SU-DHL-6 (cell line): ENCODE results near the gene NENF.

Experiments used
- H2AFZ ChIP-seq: fragments of 200-600 bp; sonication (generic); 2 replicates; pipeline ENCODE4 v1.6.1; 2014; ENCODE audit warnings: low read depth, mild to moderate bottlenecking, moderate library complexity, mixed read lengths, antibody characterized with exemption, low read length; ENCODE audit not compliant: severe bottlenecking
- H3F3A ChIP-seq: fragments of 200-600 bp; shearing (Covaris generic); 2 replicates; pipeline ENCODE4 v1.6.0; 2016; ENCODE audit warnings: antibody characterized with exemption, mild to moderate bottlenecking; ENCODE audit not compliant: insufficient read depth
- H3K27ac ChIP-seq: fragments of 200-600 bp; sonication (generic); 2 replicates; pipeline ENCODE4 v1.5.1; 2016; ENCODE audit warnings: low read depth, mild to moderate bottlenecking, low read length, moderate library complexity, mixed read lengths
- H3K27me3 ChIP-seq: fragments of 200-600 bp; sonication (generic), shearing (Covaris generic); 2 replicates; pipeline ENCODE4 v1.6.0; 2014; ENCODE audit warnings: mild to moderate bottlenecking, low read length
- H3K36me3 ChIP-seq: fragments of 200-600 bp; sonication (generic); 2 replicates; pipeline ENCODE4 v1.6.1; 2014; ENCODE audit warnings: mild to moderate bottlenecking, low read length, mixed read lengths
- H3K4me2 ChIP-seq: fragments of 300-600, 200-600 bp; shearing (Covaris generic), sonication (generic); 2 replicates; pipeline ENCODE4 v1.6.0; 2014; ENCODE audit warnings: low read length, low read depth, mild to moderate bottlenecking; ENCODE audit not compliant: poor library complexity, severe bottlenecking
- H3K4me3 ChIP-seq: fragments of 200-600 bp; sonication (generic); 2 replicates; pipeline ENCODE4 v1.5.1; 2014; ENCODE audit warnings: antibody characterized with exemption, low read length, mild to moderate bottlenecking, mixed read lengths; ENCODE audit not compliant: insufficient read depth, poor library complexity, severe bottlenecking
- H3K79me2 ChIP-seq: fragments of 200-600 bp; sonication (generic); 2 replicates; pipeline ENCODE4 v1.6.1; 2014; ENCODE audit warnings: mild to moderate bottlenecking, low read length, moderate library complexity; ENCODE audit not compliant: insufficient read depth
- H3K9ac ChIP-seq: fragments of 200-600 bp; sonication (generic); 2 replicates; pipeline ENCODE4 v1.7.0; 2014; ENCODE audit warnings: mild to moderate bottlenecking, low read length
- H3K9me2 ChIP-seq: fragments of 200-600 bp; sonication (generic); replicated peaks from 2 replicates; pipeline ENCODE4 v1.6.1; 2014; ENCODE audit warnings: low read length; ENCODE audit not compliant: insufficient read depth
- H3K9me3 ChIP-seq: fragments of 200-600 bp; sonication (generic); 2 replicates; pipeline ENCODE4 v1.6.1; 2014; ENCODE audit warnings: low read length, mixed read lengths; ENCODE audit not compliant: insufficient read depth
- H4K20me1 ChIP-seq: fragments of 200-600 bp; sonication (generic); 2 replicates; pipeline ENCODE4 v1.6.1; 2014; ENCODE audit warnings: low read depth, mild to moderate bottlenecking, antibody characterized with exemption, low read length, moderate library complexity, mixed read lengths
- EZH2phosphoT487 ChIP-seq: fragments of 200-600 bp; sonication (generic), shearing (Covaris generic); conservative IDR thresholded peaks from 2 replicates; pipeline ENCODE4 v1.6.1; 2018; ENCODE audit warnings: mild to moderate bottlenecking, antibody characterized with exemption, low read length, moderate library complexity, mixed read lengths
- TF ChIP-seq, protein P1 (sequence below): fragments of 200-600 bp; sonication (generic); IDR thresholded peaks from one replicate; pipeline ENCODE4 v1.5.1; 2017; ENCODE audit warnings: antibody characterized with exemption, mild to moderate bottlenecking, low read length, moderate library complexity; ENCODE audit not compliant: insufficient read depth, poor library complexity, severe bottlenecking

Gene NENF

GRCh38 chr1:212459656-212460055 lies 26.9 kb downstream of the NENF start:
- Histone ChIP-seq H3K4me2 (no peak overlapping the region), H3F3A (no peaks in the 10 kb centered on the region), H3K9me3 (no peaks in the 10 kb centered on the region), H3K9me2 (no peaks in the 10 kb centered on the region), H3K27ac (no peak overlapping the region), H4K20me1 (no peaks in the 10 kb centered on the region), H3K27me3 (no peaks in the 10 kb centered on the region), H3K36me3 (no peaks in the 10 kb centered on the region), H3K79me2 (no peaks in the 10 kb centered on the region), H3K9ac (no peak overlapping the region), H3K4me3 (no peak overlapping the region), H2AFZ (no peak overlapping the region)
- no peak for TF ChIP-seq EZH2phosphoT487
- TF ChIP-seq, protein P1, sequence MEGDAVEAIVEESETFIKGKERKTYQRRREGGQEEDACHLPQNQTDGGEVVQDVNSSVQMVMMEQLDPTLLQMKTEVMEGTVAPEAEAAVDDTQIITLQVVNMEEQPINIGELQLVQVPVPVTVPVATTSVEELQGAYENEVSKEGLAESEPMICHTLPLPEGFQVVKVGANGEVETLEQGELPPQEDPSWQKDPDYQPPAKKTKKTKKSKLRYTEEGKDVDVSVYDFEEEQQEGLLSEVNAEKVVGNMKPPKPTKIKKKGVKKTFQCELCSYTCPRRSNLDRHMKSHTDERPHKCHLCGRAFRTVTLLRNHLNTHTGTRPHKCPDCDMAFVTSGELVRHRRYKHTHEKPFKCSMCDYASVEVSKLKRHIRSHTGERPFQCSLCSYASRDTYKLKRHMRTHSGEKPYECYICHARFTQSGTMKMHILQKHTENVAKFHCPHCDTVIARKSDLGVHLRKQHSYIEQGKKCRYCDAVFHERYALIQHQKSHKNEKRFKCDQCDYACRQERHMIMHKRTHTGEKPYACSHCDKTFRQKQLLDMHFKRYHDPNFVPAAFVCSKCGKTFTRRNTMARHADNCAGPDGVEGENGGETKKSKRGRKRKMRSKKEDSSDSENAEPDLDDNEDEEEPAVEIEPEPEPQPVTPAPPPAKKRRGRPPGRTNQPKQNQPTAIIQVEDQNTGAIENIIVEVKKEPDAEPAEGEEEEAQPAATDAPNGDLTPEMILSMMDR, result no peak

DNA sequence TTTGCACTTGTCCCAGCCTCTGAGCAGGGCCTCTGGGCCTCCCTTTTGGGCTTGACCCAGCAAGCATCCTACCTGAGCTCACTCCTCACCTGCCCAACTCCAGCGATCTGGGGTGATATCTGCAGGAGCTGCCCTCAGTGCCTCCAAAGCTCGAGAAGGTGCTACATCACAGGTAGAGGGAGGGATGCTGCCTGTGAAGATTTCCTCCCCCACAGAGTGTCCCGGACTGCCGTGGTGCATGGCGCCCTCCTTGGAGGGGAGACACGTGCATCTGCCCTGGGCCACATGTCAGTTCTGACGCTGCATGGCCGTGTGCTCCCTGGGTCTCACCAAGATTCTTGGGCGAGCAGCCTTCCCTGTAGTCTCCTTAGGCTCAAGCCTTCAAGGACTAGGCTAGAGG lies 27.7 kb downstream of the NENF start:
- no peaks in the 10 kb centered on the region for H3K36me3 ChIP-seq
- H3K27me3 ChIP-seq, result no peaks in the 10 kb centered on the region
- H3K79me2 ChIP-seq, result no peaks in the 10 kb centered on the region
- H3K27ac ChIP-seq, result no peak overlapping the region
- H3K9me2 ChIP-seq, result no peaks in the 10 kb centered on the region
- no peak overlapping the region for H3K4me3 ChIP-seq
- no peaks in the 10 kb centered on the region for H3K9me3 ChIP-seq
- H2AFZ ChIP-seq, result no peak overlapping the region
- no peak overlapping the region for H3K4me2 ChIP-seq
- no peak overlapping the region for H3K9ac ChIP-seq
- TF ChIP-seq EZH2phosphoT487, result no peak
- TF ChIP-seq, protein P1, result no peak
- H3F3A ChIP-seq, result no peaks in the 10 kb centered on the region
- no peaks in the 10 kb centered on the region for H4K20me1 ChIP-seq

- H3K27ac ChIP-seq, result no peak overlapping the region
- no peak overlapping the region for H3K4me3 ChIP-seq
- H3K9me3 ChIP-seq, result no peaks in the 10 kb centered on the region
- H3K4me2 ChIP-seq, result no peak overlapping the region
- no peaks in the 10 kb centered on the region for H3K9me2 ChIP-seq
- H3K9ac ChIP-seq, result no peak overlapping the region
- no peaks in the 10 kb centered on the region for H4K20me1 ChIP-seq
- no peaks in the 10 kb centered on the region for H3K36me3 ChIP-seq
- no peaks in the 10 kb centered on the region for H3K79me2 ChIP-seq
- TF ChIP-seq, protein P1, result no peak
- TF ChIP-seq EZH2phosphoT487, result no peak
- no peaks in the 10 kb centered on the region for H3F3A ChIP-seq
- H2AFZ ChIP-seq, result no peak overlapping the region
- H3K27me3 ChIP-seq, result no peaks in the 10 kb centered on the region
These were observed 29.4 kb downstream of the NENF start for GRCh38 chr1:212461916-212462660.
